H9 (cell line): Measurements from ENCODE around the gene IQCF2. TPM values are rescaled to one million over a fixed set of nuclear protein-coding genes. Genes with fewer than 3 reads are reported as not detected.

Experiments used
- DNase-seq: peaks from one replicate; pipeline ENCODE4 v3.0.0-alpha.2; 2017
- H2AFZ ChIP-seq: one replicate; pipeline ENCODE4 v1.6.1; 2013; ENCODE audit warnings: mild to moderate bottlenecking, low read length, control low read depth, moderate library complexity
- H2AK5ac ChIP-seq: 2 replicates; pipeline ENCODE4 v1.6.1; 2013; ENCODE audit warnings: low read length, control low read depth, mixed read lengths; ENCODE audit not compliant: insufficient read length
- H2BK120ac ChIP-seq: one replicate; pipeline ENCODE4 v1.6.1; 2013; ENCODE audit warnings: low read depth, mild to moderate bottlenecking, low read length, control low read depth, inconsistent platforms; ENCODE audit not compliant: poor library complexity, severe bottlenecking
- H2BK12ac ChIP-seq: 2 replicates; pipeline ENCODE4 v1.6.1; 2013; ENCODE audit warnings: low read length, control low read depth, mixed read lengths, low read depth; ENCODE audit not compliant: insufficient read length
- H2BK15ac ChIP-seq: 2 replicates; pipeline ENCODE4 v1.6.1; 2013; ENCODE audit warnings: low read depth, low read length, control low read depth
- H2BK20ac ChIP-seq: one replicate; pipeline ENCODE4 v1.6.1; 2013; ENCODE audit warnings: low read depth, mild to moderate bottlenecking, low read length, control low read depth, inconsistent platforms; ENCODE audit not compliant: poor library complexity, severe bottlenecking
- H2BK5ac ChIP-seq: 2 replicates; pipeline ENCODE4 v1.6.1; 2013; ENCODE audit warnings: low read length, control low read depth, mixed read lengths; ENCODE audit not compliant: insufficient read length
- H3K14ac ChIP-seq: 2 replicates; pipeline ENCODE4 v1.6.1; 2013; ENCODE audit warnings: low read length, control low read depth; ENCODE audit not compliant: insufficient read depth
- H3K18ac ChIP-seq: 2 replicates; pipeline ENCODE4 v1.6.1; 2013; ENCODE audit warnings: low read depth, mild to moderate bottlenecking, mixed read lengths, low read length, control low read depth; ENCODE audit not compliant: insufficient read length
- H3K23ac ChIP-seq: 2 replicates; pipeline ENCODE4 v1.6.1; 2013; ENCODE audit warnings: low read length, control low read depth, mixed read lengths, low read depth; ENCODE audit not compliant: insufficient read length
- H3K23me2 ChIP-seq: 2 replicates; pipeline ENCODE4 v1.6.1; 2013; ENCODE audit warnings: low read depth, mild to moderate bottlenecking, mixed read lengths, low read length, control low read depth; ENCODE audit not compliant: insufficient read length, poor library complexity, severe bottlenecking
- H3K27ac ChIP-seq: 2 replicates; pipeline ENCODE4 v1.5.1; 2013; ENCODE audit warnings: low read length, control low read depth, mixed read lengths, low read depth; ENCODE audit not compliant: insufficient read length
- H3K27me3 ChIP-seq: 2 replicates; pipeline ENCODE4 v1.6.1; 2013; ENCODE audit warnings: low read length, control low read depth, inconsistent platforms; ENCODE audit not compliant: insufficient read depth
- H3K4ac ChIP-seq: 2 replicates; pipeline ENCODE4 v1.6.1; 2013; ENCODE audit warnings: low read depth, mild to moderate bottlenecking, control low read depth, inconsistent platforms, low read length, moderate library complexity
- H3K4me1 ChIP-seq: 2 replicates; pipeline ENCODE4 v1.6.1; 2013; ENCODE audit warnings: low read length, control low read depth, inconsistent platforms; ENCODE audit not compliant: insufficient read depth
- H3K4me2 ChIP-seq: 2 replicates; pipeline ENCODE4 v1.6.1; 2013; ENCODE audit warnings: low read length, control low read depth, mixed read lengths; ENCODE audit not compliant: insufficient read length, insufficient read depth
- H3K56ac ChIP-seq: 2 replicates; pipeline ENCODE4 v1.6.1; 2013; ENCODE audit warnings: low read depth, mild to moderate bottlenecking, mixed read lengths, low read length, control low read depth; ENCODE audit not compliant: insufficient read length
- H3K79me1 ChIP-seq: 2 replicates; pipeline ENCODE4 v1.6.1; 2013; ENCODE audit warnings: low read depth, mild to moderate bottlenecking, moderate library complexity, low read length, control low read depth, inconsistent platforms; ENCODE audit not compliant: insufficient read depth, poor library complexity, severe bottlenecking
- H3K79me2 ChIP-seq: 2 replicates; pipeline ENCODE4 v1.6.1; 2013; ENCODE audit warnings: low read length, control low read depth, inconsistent platforms; ENCODE audit not compliant: insufficient read depth
- H3K9ac ChIP-seq: 2 replicates; pipeline ENCODE4 v1.6.1; 2013; ENCODE audit warnings: low read length, control low read depth, mixed read lengths; ENCODE audit not compliant: insufficient read length; ENCODE audit errors: extremely low read depth
- H3K9me3 ChIP-seq: one replicate; pipeline ENCODE4 v1.6.1; 2013; ENCODE audit warnings: low read depth, low read length, inconsistent platforms; ENCODE audit not compliant: control insufficient read depth
- H3T11ph ChIP-seq: one replicate; pipeline ENCODE4 v1.6.1; 2013; ENCODE audit warnings: mild to moderate bottlenecking, low read length, control low read depth, inconsistent platforms
- H4K20me1 ChIP-seq: one replicate; pipeline ENCODE4 v1.6.1; 2013; ENCODE audit not compliant: control insufficient read depth, insufficient read length, insufficient read depth
- H4K5ac ChIP-seq: 2 replicates; pipeline ENCODE4 v1.6.1; 2013; ENCODE audit warnings: low read depth, mild to moderate bottlenecking, mixed read lengths, low read length, control low read depth; ENCODE audit not compliant: insufficient read length
- H4K8ac ChIP-seq: replicated peaks from 2 replicates; pipeline ENCODE4 v1.6.1; 2013; ENCODE audit warnings: low read length, control low read depth, mixed read lengths, low read depth; ENCODE audit not compliant: insufficient read length
- H4K91ac ChIP-seq: 2 replicates; pipeline ENCODE4 v1.6.1; 2013; ENCODE audit warnings: low read depth, mild to moderate bottlenecking, moderate library complexity, mixed read lengths, low read length, control low read depth; ENCODE audit not compliant: insufficient read length
- H3K27ac Mint-ChIP-seq, 3 experiments: 2 replicates in 2 of 3; 3 replicates in 1 of 3; pipeline ENCODE4 v1.8.0; 2020 to 2021; ENCODE audit warnings: mixed read lengths in 3 of 3, mild to moderate bottlenecking in 1 of 3, moderate library complexity in 1 of 3
- H3K27me3 Mint-ChIP-seq: 2 replicates; pipeline ENCODE4 v1.8.0; 2021; ENCODE audit warnings: low read depth, mild to moderate bottlenecking, moderate library complexity, mixed read lengths
- H3K36me3 Mint-ChIP-seq, 3 experiments: 2 replicates in 2 of 3; 3 replicates in 1 of 3; pipeline ENCODE4 v1.8.0; 2020 to 2021; ENCODE audit warnings: low read depth in 3 of 3, mixed read lengths in 3 of 3; ENCODE audit not compliant: insufficient read depth in 1 of 3
- H3K4me1 Mint-ChIP-seq, 2 experiments: 2 replicates each; pipeline ENCODE4 v1.8.0; 2020; ENCODE audit warnings: mixed read lengths in 2 of 2
- H3K4me3 Mint-ChIP-seq, 2 experiments: 2 replicates in 1 of 2; 3 replicates in 1 of 2; pipeline ENCODE4 v1.8.0; 2020 to 2021; ENCODE audit warnings: mild to moderate bottlenecking in 2 of 2, mixed read lengths in 2 of 2, moderate library complexity in 1 of 2
- H3K9me3 Mint-ChIP-seq, 2 experiments: 2 replicates in 1 of 2; 3 replicates in 1 of 2; pipeline ENCODE4 v1.8.0; 2020; ENCODE audit warnings: mild to moderate bottlenecking in 2 of 2, mixed read lengths in 2 of 2, moderate library complexity in 1 of 2
- CTCF ChIP-seq: fragments of 200-600 bp; sonication (generic); conservative IDR thresholded peaks from 3 replicates; pipeline ENCODE4 v1.8.0; 2021; ENCODE audit warnings: antibody characterized with exemption, mild to moderate bottlenecking
- WGBS: extraction: QIAGEN DNeasy Blood & Tissue Kit; methylation state at CpG from one replicate; pipeline ENCODE4 v1.1.7; 2013; ENCODE audit warnings: missing lambda C conversion rate, low lambda C conversion rate, mixed read lengths; ENCODE audit not compliant: insufficient read length; ENCODE audit errors: extremely low coverage; 5-methylcytosine and 5-hydroxymethylcytosine counted together
- total RNA-seq: library from RNA; stranded (reverse); gene quantifications from 2 replicates; pipeline ENCODE4 v1.2.1, GENCODE V29; 2021

IQCF2 gene
- total RNA-seq, 1 experiment from 2014 or later: not detected

GRCh38 chr3:51830836-51831385 lies 30.5 kb upstream of the IQCF2 start:
- no peak for TF ChIP-seq CTCF
- Histone ChIP-seq H3K4me1 (no peaks in the 10 kb centered on the region), H2BK20ac (no peak overlapping the region), H2BK5ac (no peak overlapping the region), H3K23me2 (no peaks in the 10 kb centered on the region), H3K23ac (no peak overlapping the region), H3K56ac (no peak overlapping the region), H3K27me3 (no peaks in the 10 kb centered on the region), H3K4me2 (no peak overlapping the region), H2AK5ac (no peak overlapping the region), H3T11ph (no peak overlapping the region), H2BK12ac (no peak overlapping the region), H3K14ac (no peak overlapping the region), H3K27ac (no peak overlapping the region), H2BK15ac (no peak overlapping the region), H2AFZ (no peak overlapping the region), H2BK120ac (no peak overlapping the region), H4K20me1 (no peaks in the 10 kb centered on the region), H3K18ac (no peak overlapping the region), H3K9me3 (no peaks in the 10 kb centered on the region), H3K79me2 (no peaks in the 10 kb centered on the region), H3K4ac (no peak overlapping the region), H4K5ac (no peak overlapping the region), H3K9ac (no peak overlapping the region), H4K8ac (no peak overlapping the region), H3K79me1 (no peaks in the 10 kb centered on the region), H4K91ac (no peak overlapping the region)
- H3K36me3 Mint-ChIP-seq: peaks cover 4 to 5% (median 5%) of the 10 kb centered on the region in 3 experiments; a peak in 5 of 7 replicates
- peaks cover 22 to 37% of the 10 kb centered on the region in 2 experiments for H3K9me3 Mint-ChIP-seq
- no peak overlapping the region for H3K27ac Mint-ChIP-seq
- peaks cover 4% of the 10 kb centered on the region for H3K27me3 Mint-ChIP-seq
- DNase-seq: no peak
- H3K4me1 Mint-ChIP-seq: peaks cover 0 to 3% of the 10 kb centered on the region in 2 experiments; a peak in 1 of 4 replicates
- H3K4me3 Mint-ChIP-seq: no peak overlapping the region
- no CpG with 5 or more reads among the region's 4 CpGs for WGBS
